ENCODE data around the gene BCL11A. TPM values are rescaled to one million over a fixed set of nuclear protein-coding genes. Genes with fewer than 3 reads are reported as not detected.

The BCL11A gene
- total RNA-seq, 1 experiment from 2014 or later, result 91.4 TPM

- Histone ChIP-seq H3K4me2 (ENCODE audit: insufficient read depth, insufficient read length, low read length) (no peak overlapping the region), H4K5ac (ENCODE audit: insufficient read length, low read depth, low read length) (no peak overlapping the region), H2BK120ac (ENCODE audit: low read depth, low read length, poor library complexity, severe bottlenecking) (no peak overlapping the region), H3K56ac (ENCODE audit: insufficient read length, low read depth, low read length) (no peak overlapping the region), H3K23ac (ENCODE audit: insufficient read length, low read depth, low read length) (no peak overlapping the region), H4K91ac (ENCODE audit: insufficient read length, low read depth, low read length) (no peak overlapping the region), H3K79me2 (ENCODE audit: insufficient read depth, low read length) (peaks cover 4% of the 10 kb centered on the region; the same call in 1 of the 2 replicates), H3K23me2 (ENCODE audit: insufficient read length, low read depth, low read length, poor library complexity, severe bottlenecking) (no peaks in the 10 kb centered on the region), H3K18ac (ENCODE audit: insufficient read length, low read depth, low read length) (no peak overlapping the region), H2BK12ac (ENCODE audit: insufficient read length, low read depth, low read length) (no peak overlapping the region), H3K9me3 (ENCODE audit: control insufficient read depth, low read depth, low read length) (no peaks in the 10 kb centered on the region), H2BK15ac (ENCODE audit: low read depth, low read length) (no peak overlapping the region), H4K8ac (replicated peaks; ENCODE audit: insufficient read length, low read depth, low read length) (no peak overlapping the region), H2BK5ac (ENCODE audit: insufficient read length, low read length) (no peak overlapping the region), H3K4me1 (ENCODE audit: insufficient read depth, low read length) (peaks cover 7% of the 10 kb centered on the region), H2AFZ (ENCODE audit: low read length) (no peak overlapping the region), H3K9ac (ENCODE audit: extremely low read depth, insufficient read length, low read length) (no peak overlapping the region), H3T11ph (ENCODE audit: low read length) (no peak overlapping the region), H3K79me1 (ENCODE audit: insufficient read depth, low read depth, low read length, poor library complexity, severe bottlenecking) (peaks cover 11% of the 10 kb centered on the region), H3K4ac (ENCODE audit: low read depth, low read length) (no peak overlapping the region), H2AK5ac (ENCODE audit: insufficient read length, low read length) (no peak overlapping the region), H3K27me3 (ENCODE audit: insufficient read depth, low read length) (no peaks in the 10 kb centered on the region), H2BK20ac (ENCODE audit: low read depth, low read length, poor library complexity, severe bottlenecking) (no peak overlapping the region), H3K27ac (ENCODE audit: insufficient read length, low read depth, low read length) (no peak overlapping the region), H4K20me1 (ENCODE audit: control insufficient read depth, insufficient read depth, insufficient read length) (no peaks in the 10 kb centered on the region), H3K14ac (ENCODE audit: insufficient read depth, low read length) (no peak overlapping the region)
- H3K27ac Mint-ChIP-seq, result peak overlapping the region in 1 of 3 experiments; percentile 41; a peak in 1 of 7 replicates
- H3K36me3 Mint-ChIP-seq (ENCODE audit: insufficient read depth in 1 of 3, low read depth in 3 of 3), result peaks cover 7 to 59% (median 34%) of the 10 kb centered on the region in 3 experiments; a peak in 6 of 7 replicates
- no peak for TF ChIP-seq CTCF (conservative IDR thresholded peaks at IDR 0.05)
- no peak overlapping the region for H3K4me3 Mint-ChIP-seq
- H3K9me3 Mint-ChIP-seq, result no peaks in the 10 kb centered on the region
- H3K4me1 Mint-ChIP-seq, result peaks cover 70 to 79% of the 10 kb centered on the region in 2 experiments
- WGBS (ENCODE audit: extremely low coverage, insufficient read length, low lambda C conversion rate), result no CpG with 5 or more reads among the region's 5 CpGs
- H3K27me3 Mint-ChIP-seq (ENCODE audit: low read depth), result no peaks in the 10 kb centered on the region
- DNase-seq, result no peak
Measured at GRCh38 chr2:60485550-60485949, 67.9 kb downstream of the BCL11A start.
